ENCODE measurements around the gene CSNK2A1.
"Not testable (repeated sequence)": the region's sequence is repeated elsewhere in the genome, so short reads cannot be mapped to it uniquely, and the experiment has no call there.

CSNK2A1 gene

DNA sequence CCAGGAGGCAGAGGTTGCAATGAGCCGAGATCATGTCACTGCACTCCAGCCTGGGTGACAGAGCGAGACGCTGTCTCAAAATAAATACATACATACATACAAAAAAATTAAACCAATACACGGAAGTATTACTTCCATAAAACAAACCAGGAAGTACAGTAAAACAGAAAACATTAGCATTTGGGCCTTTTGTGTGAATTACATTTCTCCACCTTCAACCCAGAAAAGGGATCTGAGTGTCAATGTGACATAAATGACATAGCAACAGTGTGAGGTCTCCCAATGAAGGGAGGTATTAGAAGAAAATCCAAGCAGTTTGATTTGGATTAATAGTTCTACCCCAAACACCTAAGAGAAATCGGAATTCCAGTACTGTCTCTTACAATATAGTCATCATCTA, 10.1 kb downstream of the CSNK2A1 start:
- no peak for DNase-seq (ENCODE audit: low read depth)

DNA sequence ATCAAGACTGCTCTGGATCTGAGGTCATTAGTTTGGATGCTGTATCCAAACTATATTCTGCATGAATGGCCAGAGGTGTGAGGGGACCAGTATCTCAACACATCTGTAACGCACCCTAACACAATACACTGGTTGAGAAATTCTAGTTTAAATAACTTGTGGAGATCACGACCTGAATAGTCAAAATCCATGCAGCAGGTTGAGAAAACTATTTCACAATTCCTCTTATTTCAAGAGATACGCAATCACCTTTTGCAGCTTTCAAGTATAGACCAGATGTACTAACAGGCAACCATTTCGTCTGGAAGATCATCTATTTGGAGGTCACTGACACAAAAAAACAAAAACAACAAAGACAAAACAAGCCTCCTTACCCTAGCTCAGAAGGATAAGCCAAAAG, 11.1 kb downstream of the CSNK2A1 start:
- DNase-seq (ENCODE audit: low read depth): no peak

DNA sequence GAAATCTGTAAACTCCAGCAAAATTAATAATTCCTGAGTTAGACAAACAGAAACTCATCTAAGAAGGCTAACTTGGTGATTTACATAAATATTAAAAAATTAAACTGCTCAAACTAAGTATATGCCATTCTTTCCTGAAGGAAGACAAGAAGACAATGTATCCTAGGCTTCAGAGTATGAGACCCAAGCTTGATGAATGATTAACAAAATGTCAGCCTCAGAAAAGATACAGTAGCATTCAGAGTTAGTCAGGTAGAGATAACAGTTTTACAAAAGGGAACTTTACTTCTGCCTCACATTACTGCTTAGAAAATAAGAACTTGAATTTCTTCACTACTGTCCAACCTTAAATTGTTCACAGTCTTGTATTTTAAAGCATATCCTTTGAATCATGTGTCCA, 12.0 kb downstream of the CSNK2A1 start:
- no peak for DNase-seq (ENCODE audit: low read depth)

DNA sequence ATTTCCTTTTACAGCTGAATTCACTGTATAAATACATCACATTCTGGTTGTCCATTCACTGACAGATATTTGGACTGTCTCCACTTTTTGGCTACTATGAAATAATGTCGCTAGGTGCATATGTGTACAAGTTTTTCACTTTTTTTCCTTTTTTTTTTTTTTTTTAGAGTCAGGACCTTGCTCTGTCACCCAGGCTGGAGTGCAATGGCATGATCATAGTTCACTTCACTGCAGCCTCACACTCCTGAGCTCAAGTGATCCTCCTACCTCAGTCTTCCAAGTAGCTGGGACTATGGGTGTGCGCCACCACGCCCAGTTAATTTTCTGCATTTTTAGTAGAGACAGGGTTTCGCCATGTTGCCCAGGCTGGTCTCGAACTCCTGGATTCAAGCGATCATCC, 13.3 kb downstream of the CSNK2A1 start:
- no peak for DNase-seq (ENCODE audit: low read depth)

DNA sequence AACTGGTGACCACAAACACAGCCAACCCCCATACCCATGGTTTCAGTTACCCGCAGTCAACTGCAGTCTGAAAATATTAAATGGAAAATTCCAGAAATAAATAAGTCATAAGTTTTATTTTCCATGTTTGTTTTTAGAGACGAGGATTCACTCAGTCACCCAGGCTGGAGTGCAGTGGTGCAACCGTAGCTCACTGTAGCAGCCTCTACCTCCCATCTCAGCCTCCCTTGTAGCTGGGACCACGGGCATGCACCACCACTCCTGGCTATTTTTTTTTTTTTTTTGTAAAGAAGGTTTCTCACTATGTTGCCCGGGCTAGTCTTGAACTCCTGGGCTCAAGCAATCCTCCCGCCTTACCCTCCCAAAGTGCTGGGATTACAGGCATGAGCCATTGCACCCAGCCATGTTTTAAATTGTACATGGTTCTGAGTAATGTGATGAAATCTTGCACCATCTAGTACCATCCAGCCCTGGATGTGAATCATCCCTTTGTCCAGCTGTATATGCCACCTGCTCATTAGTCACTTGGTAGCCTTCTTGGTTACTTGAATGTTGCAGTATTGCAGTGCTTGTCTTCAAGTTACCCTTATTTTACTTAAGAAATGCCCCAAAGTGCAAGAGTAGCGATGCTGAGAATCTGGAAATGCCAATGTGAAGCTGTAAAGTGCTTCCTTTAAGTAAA, 14.5 kb downstream of the CSNK2A1 start:
- peak; percentile 76 for DNase-seq (ENCODE audit: low read depth)

DNA sequence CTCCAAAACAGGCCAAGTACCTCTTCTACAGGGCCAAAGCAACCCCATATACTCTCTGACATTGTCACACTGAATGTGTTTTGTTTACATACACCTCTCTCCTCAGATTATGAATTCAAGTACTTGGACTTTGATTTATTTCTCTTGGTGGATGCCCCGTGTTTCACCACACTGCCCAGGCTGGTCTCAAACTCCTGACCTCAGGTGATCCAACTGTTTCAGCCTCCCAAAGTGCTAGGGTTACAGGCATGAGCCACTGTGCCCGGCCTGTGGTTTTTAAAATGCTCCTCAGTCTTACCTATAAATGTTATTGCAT, 16.1 kb downstream of the CSNK2A1 start:
- no peak for DNase-seq (ENCODE audit: low read depth)

DNA sequence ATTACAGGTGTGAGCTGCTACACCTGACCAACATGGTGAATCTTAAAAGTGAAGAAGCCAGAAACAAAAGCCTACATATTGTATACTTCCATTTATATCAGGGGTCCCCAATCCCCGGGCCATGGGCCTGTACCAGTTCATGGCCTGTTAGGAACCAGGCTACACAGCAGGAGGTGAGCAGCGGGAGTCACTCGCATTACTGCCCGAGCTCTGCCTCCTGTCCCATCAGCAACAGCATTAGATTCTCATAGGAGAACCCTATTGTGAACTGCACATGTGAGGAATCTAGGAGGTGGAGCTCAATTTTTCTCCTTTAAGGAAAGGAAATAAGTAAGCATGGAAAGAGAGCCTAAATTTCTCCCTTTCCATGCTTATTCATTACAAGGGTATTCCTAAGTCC, 21.7 kb downstream of the CSNK2A1 start:
- DNase-seq (ENCODE audit: low read depth): no peak

DNA sequence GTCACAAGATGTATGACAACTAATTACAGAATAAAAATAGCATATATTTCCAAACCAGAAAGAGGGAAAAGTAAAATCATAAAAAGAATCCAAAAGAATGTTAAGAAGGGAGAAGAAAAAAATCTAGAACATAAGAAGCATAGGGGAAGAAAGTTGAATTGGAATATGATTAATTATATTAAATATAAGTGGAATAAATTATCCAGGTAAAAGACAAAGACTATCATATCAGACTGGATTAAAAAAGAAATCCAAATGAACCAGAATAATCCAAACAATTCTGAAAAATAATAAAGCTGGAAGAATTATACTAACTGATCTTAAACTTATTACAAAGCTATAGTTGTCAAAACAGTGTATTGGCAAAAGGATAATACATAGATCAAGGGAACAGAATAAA, 23.6 kb downstream of the CSNK2A1 start:
- no peak for DNase-seq (ENCODE audit: low read depth)

DNA sequence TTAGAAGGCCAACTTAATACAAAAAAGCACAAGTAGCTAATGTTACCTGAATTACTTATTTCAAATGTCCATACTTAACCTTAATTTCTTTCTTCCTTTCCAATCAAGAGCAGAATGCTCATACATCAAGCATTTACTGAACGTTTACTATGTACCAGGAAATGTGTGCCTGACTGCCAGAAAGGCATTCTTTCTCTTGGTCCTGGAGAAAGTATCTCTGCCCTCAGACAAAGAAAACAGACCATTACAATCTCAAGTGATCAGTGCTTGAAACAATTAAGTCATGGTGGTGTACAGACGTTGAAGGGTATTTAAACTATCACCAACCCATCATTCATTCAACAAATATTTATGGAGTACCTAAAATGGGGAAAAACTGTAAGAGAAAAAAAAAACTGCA, 26.4 kb downstream of the CSNK2A1 start:
- no peak for DNase-seq (ENCODE audit: low read depth)

DNA sequence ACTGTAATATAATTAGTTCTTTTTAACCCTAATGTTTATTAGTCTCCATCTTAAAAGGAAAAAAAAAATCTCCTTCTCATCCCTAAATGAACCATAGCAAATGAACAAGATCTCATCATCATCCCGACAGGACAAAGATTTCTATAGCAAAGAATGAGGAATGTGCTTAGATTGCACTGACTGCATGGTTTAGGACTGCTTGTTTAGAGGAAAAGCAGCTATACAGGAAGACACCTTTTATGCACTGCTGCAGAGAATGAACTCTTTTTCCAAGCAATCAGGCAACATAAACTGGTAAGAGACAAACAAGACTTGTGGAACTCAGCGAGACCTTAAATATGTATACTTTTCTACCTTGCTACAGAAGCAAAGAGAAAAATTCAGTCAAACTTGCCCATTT, 26.8 kb downstream of the CSNK2A1 start:
- no peak for DNase-seq (ENCODE audit: low read depth)

DNA sequence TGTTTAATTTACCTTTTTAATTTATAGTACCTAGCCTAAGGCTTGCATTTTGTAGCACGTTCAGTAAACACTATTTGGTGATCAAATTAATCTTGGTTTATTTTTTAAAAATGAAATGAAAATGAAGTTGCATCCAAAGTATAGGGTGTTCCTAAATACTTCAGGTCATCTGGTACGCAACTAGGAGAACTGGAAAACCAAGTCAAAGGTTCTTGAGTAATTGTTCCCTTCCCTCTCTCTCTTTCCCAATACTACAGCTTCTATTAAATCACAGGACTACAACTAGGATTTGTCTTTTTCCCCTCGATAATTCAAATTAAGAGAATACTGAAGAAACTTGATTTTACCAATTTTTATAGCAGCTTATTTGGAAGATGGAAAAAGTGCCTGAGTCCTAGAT, 27.9 kb downstream of the CSNK2A1 start:
- DNase-seq (ENCODE audit: low read depth): no peak

DNA sequence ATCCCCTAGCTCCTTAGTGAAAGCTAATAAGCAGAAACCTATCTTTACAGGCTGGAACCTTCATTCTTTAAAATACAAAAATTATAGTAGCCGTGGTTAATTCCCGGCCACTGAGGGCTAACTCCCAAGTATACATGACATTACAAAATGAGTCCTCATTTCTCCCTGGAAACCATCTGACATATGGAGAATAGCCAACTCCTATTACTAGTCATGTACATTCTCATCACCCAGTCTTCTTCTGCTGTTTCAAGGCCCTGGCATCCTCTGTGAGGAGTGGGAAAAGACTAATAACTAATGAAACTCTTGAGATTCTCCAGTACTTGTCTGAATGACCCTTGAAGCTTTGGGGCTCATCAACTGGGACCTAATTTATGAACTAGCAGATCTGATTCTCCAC, 30.2 kb downstream of the CSNK2A1 start:
- no peak for DNase-seq (ENCODE audit: low read depth)

DNA sequence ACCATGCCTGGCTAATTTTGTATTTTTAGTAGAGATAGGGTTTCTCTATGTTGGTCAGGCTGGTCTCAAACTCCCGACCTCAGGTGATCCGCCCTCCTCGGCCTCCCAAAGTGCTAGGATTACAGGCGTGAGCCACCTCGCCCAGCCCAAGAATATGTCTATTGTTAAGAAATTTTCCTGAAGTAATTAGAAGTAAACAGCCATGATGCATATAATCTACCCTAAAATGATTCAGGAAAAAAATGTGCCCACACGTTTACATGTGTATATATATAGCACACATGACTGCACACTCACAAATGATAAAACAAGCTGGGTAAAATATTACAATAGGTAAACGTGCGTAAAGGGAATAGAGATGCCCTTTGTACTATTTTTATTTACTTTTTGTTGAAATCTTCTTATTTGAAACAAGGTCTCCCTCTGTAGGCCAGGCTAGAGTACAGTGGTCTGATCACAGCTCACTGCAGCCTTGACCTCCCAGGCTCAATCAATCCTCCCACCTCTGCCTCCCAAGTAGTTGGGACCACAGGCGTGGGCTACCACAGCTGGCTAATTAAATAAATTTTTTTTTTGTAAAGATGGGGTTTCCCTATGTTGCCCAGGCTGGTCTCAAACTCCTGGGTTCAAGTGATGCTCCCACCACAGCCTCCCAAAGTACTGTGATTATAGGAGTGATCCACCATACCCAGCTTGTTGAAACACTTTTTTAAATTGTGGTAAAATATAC, 33.1 kb downstream of the CSNK2A1 start:
- DNase-seq (ENCODE audit: low read depth): not testable (repeated sequence)

DNA sequence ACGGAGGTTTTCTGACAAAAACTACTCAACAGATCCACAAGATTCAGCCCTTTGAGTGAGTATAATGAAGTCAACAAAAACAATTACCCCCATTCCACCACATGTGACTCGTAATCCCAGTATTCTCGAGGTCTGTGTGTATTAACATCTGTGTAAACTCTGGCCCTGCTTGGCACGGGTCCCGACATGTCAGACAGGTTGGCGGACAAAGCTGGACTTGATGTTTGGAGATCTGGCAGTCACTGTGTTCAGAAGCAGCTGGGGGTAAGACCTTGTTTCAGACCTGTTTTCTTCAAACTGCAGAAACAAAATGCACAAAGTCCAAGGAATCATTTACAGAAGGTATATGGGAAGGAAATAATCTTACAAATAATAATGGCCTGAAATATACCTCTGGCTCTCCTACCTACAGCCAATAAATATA, 35.2 kb downstream of the CSNK2A1 start:
- DNase-seq (ENCODE audit: low read depth): not testable (repeated sequence)

DNA sequence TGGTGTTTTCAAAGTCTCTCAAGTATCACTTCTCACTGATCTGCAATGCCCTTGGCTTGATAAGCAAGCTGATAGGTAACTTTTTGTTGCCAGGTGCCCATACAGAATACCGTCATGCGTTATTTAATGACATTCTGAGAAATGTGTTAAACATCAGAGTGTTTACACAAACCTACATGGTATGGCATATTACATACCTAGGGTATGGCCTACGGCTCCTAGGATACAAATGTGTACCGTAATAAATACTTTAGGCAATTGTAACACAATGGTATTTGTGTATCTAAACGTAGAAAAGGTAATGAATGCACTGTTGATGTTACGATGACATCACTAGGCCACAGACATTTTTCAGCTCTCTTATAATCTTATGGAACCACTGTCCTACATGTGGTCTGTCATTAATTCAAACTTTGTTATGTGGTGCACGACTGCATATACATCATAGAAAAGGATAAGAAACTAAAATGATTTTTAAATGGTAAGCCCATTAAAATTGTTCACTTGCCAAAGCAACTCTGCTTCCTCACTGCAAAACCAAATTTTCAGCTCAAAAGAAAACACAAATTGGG, 35.7 kb downstream of the CSNK2A1 start:
- DNase-seq (ENCODE audit: low read depth): no peak

DNA sequence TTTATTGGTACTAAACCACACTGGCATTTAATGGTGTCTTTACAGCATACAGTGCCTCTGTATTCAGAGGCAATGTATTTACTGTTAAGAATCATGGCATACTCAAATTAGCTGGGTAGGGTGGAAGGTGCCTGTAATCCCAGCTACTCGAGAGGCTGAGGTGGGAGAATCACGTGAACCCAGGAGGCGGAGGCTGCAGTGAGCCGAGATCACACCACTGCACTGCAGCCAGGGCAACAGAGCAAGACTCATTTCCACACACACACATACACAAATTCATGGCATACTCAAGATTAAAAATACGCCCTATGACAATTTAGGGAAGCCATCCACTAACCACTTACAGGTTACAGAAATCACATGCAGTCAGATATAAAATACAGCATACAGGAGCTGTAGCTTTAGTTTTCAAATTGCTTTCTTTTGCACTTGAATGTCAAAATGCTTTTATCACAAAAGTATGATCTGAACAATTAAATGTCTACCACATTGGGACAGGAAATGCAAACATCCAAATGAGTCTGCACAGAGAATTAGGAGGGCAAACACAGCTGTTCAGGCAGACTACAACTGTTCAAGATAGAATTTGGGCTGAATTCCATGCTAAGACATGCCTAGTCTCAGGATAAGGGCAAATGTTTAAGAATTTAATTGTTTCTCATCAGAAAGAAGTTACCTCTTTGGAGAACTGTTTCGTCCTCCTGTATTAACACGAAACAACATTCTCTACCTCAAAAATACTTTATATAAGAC, 36.4 kb downstream of the CSNK2A1 start:
- no peak for DNase-seq (ENCODE audit: low read depth)

DNA sequence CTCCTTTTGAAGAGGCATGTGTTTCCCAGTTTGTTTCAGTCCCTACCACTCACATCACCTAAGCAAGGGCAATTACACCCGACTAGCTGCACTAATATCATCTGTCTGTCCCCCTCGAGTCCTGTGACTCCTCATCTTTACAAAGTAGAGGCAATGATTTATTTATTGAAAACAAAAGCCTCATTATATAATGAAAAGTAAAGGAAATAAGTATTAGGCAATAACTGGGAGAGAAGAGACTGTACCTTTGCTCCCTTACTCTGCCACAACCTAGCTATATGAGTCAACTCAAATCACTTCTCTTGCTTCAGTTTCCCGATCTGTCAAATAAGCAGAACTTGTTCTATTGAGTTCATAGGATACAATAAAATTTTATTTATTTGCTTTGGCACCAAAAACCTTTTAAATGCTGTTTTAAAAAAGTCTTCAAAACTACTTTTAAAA, 38.9 kb downstream of the CSNK2A1 start:
- no peak for DNase-seq (ENCODE audit: low read depth)

DNA sequence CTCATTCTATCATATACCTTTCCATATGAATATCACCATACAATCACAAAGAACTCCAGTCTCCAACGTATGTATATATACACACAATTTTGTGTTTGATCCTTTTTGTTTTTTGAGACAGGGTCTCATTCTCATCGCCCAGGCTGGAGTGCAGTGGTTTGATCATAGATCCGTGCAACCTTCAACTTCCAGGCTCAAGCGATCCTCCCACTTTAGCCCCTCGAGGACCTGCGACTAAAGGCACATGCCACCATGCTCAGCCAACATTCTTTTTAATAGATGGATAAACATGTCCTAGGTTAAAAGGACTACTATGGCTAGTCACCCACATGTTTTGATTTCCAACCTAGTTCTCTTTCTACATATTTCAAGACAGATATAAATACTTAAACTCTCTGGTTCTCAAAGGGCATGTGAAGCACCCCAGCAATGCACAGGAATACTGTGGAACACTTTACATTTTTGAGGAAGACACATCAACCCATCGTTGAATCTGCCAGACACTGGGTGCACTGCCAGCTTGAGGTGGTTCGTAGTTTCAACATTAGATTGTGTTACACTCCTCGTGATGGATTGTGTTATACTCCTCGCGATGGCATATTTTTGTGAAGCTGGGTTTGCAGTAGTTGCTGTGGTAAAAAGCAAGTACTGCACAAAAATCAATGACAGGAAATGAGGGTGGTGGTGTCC, 40.4 kb downstream of the CSNK2A1 start:
- DNase-seq (ENCODE audit: low read depth): no peak

DNA sequence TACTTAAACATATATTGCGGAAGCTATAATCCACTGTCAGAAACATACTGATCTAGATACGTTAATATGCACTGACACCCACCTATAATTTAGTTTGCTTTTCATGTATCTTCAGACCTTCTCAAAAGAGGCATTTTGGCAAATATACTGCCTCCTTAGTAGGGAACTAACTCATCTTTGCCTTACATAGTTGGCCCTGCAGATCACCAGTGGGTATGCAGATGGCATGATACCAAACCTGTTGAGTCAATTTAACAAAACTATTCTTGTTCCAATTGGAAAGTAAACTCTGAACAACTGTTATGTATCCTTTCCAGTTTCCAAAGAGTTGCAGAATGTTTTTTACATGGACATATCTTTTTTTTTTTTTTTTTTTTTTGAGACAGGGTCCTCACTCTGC, 45.6 kb downstream of the CSNK2A1 start:
- DNase-seq (ENCODE audit: low read depth): no peak

DNA sequence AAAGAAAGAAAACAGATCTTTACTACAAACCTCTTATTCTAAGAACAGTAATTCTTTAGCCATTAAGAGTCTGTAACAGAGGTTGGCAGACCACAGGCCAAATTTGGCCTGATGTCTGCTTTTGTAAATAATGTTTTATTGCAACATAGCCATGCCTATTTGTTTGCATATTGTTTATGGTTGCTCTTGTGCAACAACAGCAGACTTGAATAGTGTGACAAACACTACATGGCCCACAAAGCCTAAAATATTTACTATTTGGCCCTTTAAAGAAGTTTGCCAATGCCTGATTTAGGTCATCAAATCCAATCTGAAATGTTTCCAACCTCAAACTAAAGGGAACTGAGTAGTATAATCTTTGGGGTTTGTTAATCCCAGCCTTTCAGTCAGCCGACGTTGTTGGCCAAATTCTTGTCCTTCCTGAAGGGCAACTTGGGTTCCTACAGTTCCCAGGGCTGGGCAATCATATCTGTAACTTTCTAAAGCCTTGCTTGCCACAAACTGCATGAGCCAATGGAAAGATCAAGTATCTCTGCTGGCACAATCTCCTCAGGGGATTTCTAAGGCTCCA, 47.4 kb downstream of the CSNK2A1 start:
- no peak for DNase-seq (ENCODE audit: low read depth)

DNA sequence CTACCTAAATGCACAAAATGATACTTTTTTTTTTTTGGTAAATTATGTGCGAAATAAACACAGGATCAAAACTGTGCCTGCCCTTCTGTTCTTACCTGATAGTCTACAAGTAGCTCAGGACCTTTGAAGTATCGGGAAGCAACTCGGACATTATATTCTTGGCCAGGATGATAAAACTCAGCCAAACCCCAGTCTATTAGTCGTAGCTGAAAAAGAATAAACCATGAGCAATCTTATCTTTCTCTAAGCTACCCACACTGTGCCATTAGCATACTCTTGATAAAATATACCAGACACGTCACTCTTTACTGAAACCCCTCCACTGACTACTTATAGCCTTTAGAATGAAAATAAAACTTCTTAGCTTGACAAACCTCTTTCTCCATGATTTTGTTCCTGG, 51.4 kb downstream of the CSNK2A1 start:
- DNase-seq (ENCODE audit: low read depth): no peak

DNA sequence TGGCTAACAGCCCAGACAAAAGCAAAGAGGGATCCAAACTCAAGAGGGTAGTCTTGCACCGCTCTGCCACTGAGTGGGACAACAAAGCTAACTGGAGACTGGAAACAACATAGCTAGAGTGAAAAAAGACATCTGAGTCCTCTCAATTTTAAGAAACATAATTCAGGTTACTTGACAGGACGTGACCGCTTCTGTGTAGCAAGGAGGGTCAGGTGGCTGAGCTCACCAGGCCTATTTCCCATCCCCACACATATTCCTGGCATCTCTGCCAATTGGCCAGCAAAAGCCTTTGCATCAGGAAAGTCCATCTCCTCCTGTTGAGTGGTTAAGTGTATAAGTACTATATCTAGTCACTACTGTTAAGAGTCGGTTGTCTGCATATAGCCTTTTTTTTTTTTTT, 55.9 kb downstream of the CSNK2A1 start:
- DNase-seq (ENCODE audit: low read depth): no peak
